ENCODE results near the gene ANKRD2.
"Not testable (repeated sequence)": the region's sequence is repeated elsewhere in the genome, so short reads cannot be mapped to it uniquely, and the experiment has no call there.

The ANKRD2 gene

GRCh38 chr10:97571622-97572021, 957 bp upstream of the ANKRD2 start:
- DNase-seq (ENCODE audit: low read depth): no peak

- DNase-seq (ENCODE audit: low read depth): no peak
These were observed 442 bp downstream of the ANKRD2 start for GRCh38 chr10:97573021-97573420.

- DNase-seq (ENCODE audit: low read depth): no peak
These were observed 1.1 kb downstream of the ANKRD2 start for GRCh38 chr10:97573672-97574071.

GRCh38 chr10:97574374-97575126, 2.0 kb downstream of the ANKRD2 start:
- no peak for DNase-seq (ENCODE audit: low read depth)

GRCh38 chr10:97575127-97575668, 2.6 kb downstream of the ANKRD2 start:
- DNase-seq (ENCODE audit: low read depth): no peak

- not testable (repeated sequence) for DNase-seq (ENCODE audit: low read depth)
These were observed 3.9 kb downstream of the ANKRD2 start for GRCh38 chr10:97576487-97576886.

GRCh38 chr10:97577701-97578100, 5.1 kb downstream of the ANKRD2 start:
- no peak for DNase-seq (ENCODE audit: low read depth)

- DNase-seq (ENCODE audit: low read depth): no peak
These were observed 5.7 kb downstream of the ANKRD2 start for GRCh38 chr10:97578171-97578844.

GRCh38 chr10:97580421-97581367, 8.1 kb downstream of the ANKRD2 start:
- no peak for DNase-seq (ENCODE audit: low read depth)

GRCh38 chr10:97582169-97582568, 9.6 kb downstream of the ANKRD2 start:
- no peak for DNase-seq (ENCODE audit: low read depth)

- no peak for DNase-seq (ENCODE audit: low read depth)
These were observed 10.9 kb downstream of the ANKRD2 start for GRCh38 chr10:97583476-97583875.

- DNase-seq (ENCODE audit: low read depth): no peak
These were observed 11.7 kb downstream of the ANKRD2 start, which contains the start of gene HOGA1 for GRCh38 chr10:97584060-97584797. HOGA1 (plus strand) TSS chr10:97584389; CDS start chr10:97584704, 315 bp downstream.

GRCh38 chr10:97584798-97585438, 12.3 kb downstream of the ANKRD2 start:
- DNase-seq (ENCODE audit: low read depth): no peak

- no peak for DNase-seq (ENCODE audit: low read depth)
These were observed 12.8 kb downstream of the ANKRD2 start for GRCh38 chr10:97585439-97585811.

- DNase-seq (ENCODE audit: low read depth): no peak
These were observed 14.6 kb downstream of the ANKRD2 start for GRCh38 chr10:97587183-97587582.

- no peak for DNase-seq (ENCODE audit: low read depth)
These were observed 16.9 kb downstream of the ANKRD2 start, which contains the start of gene C10orf62 for GRCh38 chr10:97589479-97589878. C10orf62 (plus strand) TSS chr10:97589721; CDS start chr10:97589898, 177 bp downstream.

GRCh38 chr10:97590082-97590747, 17.6 kb downstream of the ANKRD2 start:
- DNase-seq (ENCODE audit: low read depth): no peak

GRCh38 chr10:97590748-97591495, 18.3 kb downstream of the ANKRD2 start:
- DNase-seq (ENCODE audit: low read depth): no peak

GRCh38 chr10:97593421-97593820, 20.8 kb downstream of the ANKRD2 start:
- no peak for DNase-seq (ENCODE audit: low read depth)
